Measurements from ENCODE around the gene SACM1L.

Gene SACM1L

GRCh38 chr3:45771831-45772230, 82.6 kb downstream of the SACM1L start:
- no peaks in the 10 kb centered on the region for H3K4me1 ChIP-seq (ENCODE audit: insufficient read depth, low read length)
- no peaks in the 10 kb centered on the region for H3K9me3 ChIP-seq (ENCODE audit: control insufficient read depth, insufficient read depth, low read length)
- no peaks in the 10 kb centered on the region for H3K36me3 ChIP-seq (ENCODE audit: insufficient read depth, low read length)
- no peak overlapping the region for H3K9ac ChIP-seq (ENCODE audit: low read depth, low read length)

GRCh38 chr3:45772341-45773035, 83.3 kb downstream of the SACM1L start:
- Histone ChIP-seq H3K36me3 (ENCODE audit: insufficient read depth, low read length) (no peaks in the 10 kb centered on the region), H3K9ac (ENCODE audit: low read depth, low read length) (no peak overlapping the region), H3K4me1 (ENCODE audit: insufficient read depth, low read length) (no peaks in the 10 kb centered on the region), H3K9me3 (ENCODE audit: control insufficient read depth, insufficient read depth, low read length) (no peaks in the 10 kb centered on the region)

GRCh38 chr3:45773072-45773471, 83.9 kb downstream of the SACM1L start:
- H3K36me3 ChIP-seq (ENCODE audit: insufficient read depth, low read length) = no peaks in the 10 kb centered on the region
- no peaks in the 10 kb centered on the region for H3K9me3 ChIP-seq (ENCODE audit: control insufficient read depth, insufficient read depth, low read length)
- no peak overlapping the region for H3K9ac ChIP-seq (ENCODE audit: low read depth, low read length)
- H3K4me1 ChIP-seq (ENCODE audit: insufficient read depth, low read length) = no peaks in the 10 kb centered on the region

- Histone ChIP-seq H3K36me3 (ENCODE audit: insufficient read depth, low read length) (no peaks in the 10 kb centered on the region), H3K4me1 (ENCODE audit: insufficient read depth, low read length) (no peaks in the 10 kb centered on the region), H3K9ac (ENCODE audit: low read depth, low read length) (no peak overlapping the region), H3K9me3 (ENCODE audit: control insufficient read depth, insufficient read depth, low read length) (no peaks in the 10 kb centered on the region)
Measured at GRCh38 chr3:45773714-45774449, 84.7 kb downstream of the SACM1L start.

GRCh38 chr3:45774581-45775521, 85.7 kb downstream of the SACM1L start:
- Histone ChIP-seq H3K9me3 (ENCODE audit: control insufficient read depth, insufficient read depth, low read length) (no peaks in the 10 kb centered on the region), H3K4me1 (ENCODE audit: insufficient read depth, low read length) (no peaks in the 10 kb centered on the region), H3K9ac (ENCODE audit: low read depth, low read length) (no peak overlapping the region), H3K36me3 (ENCODE audit: insufficient read depth, low read length) (no peaks in the 10 kb centered on the region)

- Histone ChIP-seq H3K36me3 (ENCODE audit: insufficient read depth, low read length) (no peaks in the 10 kb centered on the region), H3K9ac (ENCODE audit: low read depth, low read length) (no peak overlapping the region), H3K9me3 (ENCODE audit: control insufficient read depth, insufficient read depth, low read length) (no peaks in the 10 kb centered on the region), H3K4me1 (ENCODE audit: insufficient read depth, low read length) (peaks cover 3% of the 10 kb centered on the region; the same call in 1 of the 2 replicates)
Measured at GRCh38 chr3:45775571-45776300, 86.5 kb downstream of the SACM1L start.

- no peaks in the 10 kb centered on the region for H3K36me3 ChIP-seq (ENCODE audit: insufficient read depth, low read length)
- H3K4me1 ChIP-seq (ENCODE audit: insufficient read depth, low read length) = peaks cover 3% of the 10 kb centered on the region; the same call in 1 of the 2 replicates
- H3K9me3 ChIP-seq (ENCODE audit: control insufficient read depth, insufficient read depth, low read length) = no peaks in the 10 kb centered on the region
- H3K9ac ChIP-seq (ENCODE audit: low read depth, low read length) = no peak overlapping the region
Measured at GRCh38 chr3:45776301-45776595, 87.1 kb downstream of the SACM1L start.

- Histone ChIP-seq H3K9me3 (ENCODE audit: control insufficient read depth, insufficient read depth, low read length) (no peaks in the 10 kb centered on the region), H3K36me3 (ENCODE audit: insufficient read depth, low read length) (no peaks in the 10 kb centered on the region), H3K4me1 (ENCODE audit: insufficient read depth, low read length) (peaks cover 3% of the 10 kb centered on the region; the same call in 1 of the 2 replicates), H3K9ac (ENCODE audit: low read depth, low read length) (no peak overlapping the region)
Measured at GRCh38 chr3:45776611-45777010, 87.4 kb downstream of the SACM1L start.

- peaks cover 3% of the 10 kb centered on the region; the same call in 1 of the 2 replicates for H3K4me1 ChIP-seq (ENCODE audit: insufficient read depth, low read length)
- no peaks in the 10 kb centered on the region for H3K9me3 ChIP-seq (ENCODE audit: control insufficient read depth, insufficient read depth, low read length)
Measured at GRCh38 chr3:45777111-45777745, 88.0 kb downstream of the SACM1L start.

GRCh38 chr3:45777746-45778386, 88.7 kb downstream of the SACM1L start:
- Histone ChIP-seq H3K9me3 (ENCODE audit: control insufficient read depth, insufficient read depth, low read length) (no peaks in the 10 kb centered on the region), H3K4me1 (ENCODE audit: insufficient read depth, low read length) (peaks cover 3% of the 10 kb centered on the region; the same call in 1 of the 2 replicates), H3K36me3 (ENCODE audit: insufficient read depth, low read length) (no peaks in the 10 kb centered on the region), H3K9ac (ENCODE audit: low read depth, low read length) (no peak overlapping the region)

More at GRCh38 chr3:45777111-45777745, 88.0 kb downstream of the SACM1L start:
- Histone ChIP-seq H3K36me3 (ENCODE audit: insufficient read depth, low read length) (no peaks in the 10 kb centered on the region), H3K9ac (ENCODE audit: low read depth, low read length) (no peak overlapping the region)

- Histone ChIP-seq H3K9me3 (ENCODE audit: control insufficient read depth, insufficient read depth, low read length) (no peaks in the 10 kb centered on the region), H3K9ac (ENCODE audit: low read depth, low read length) (no peak overlapping the region)
Measured at GRCh38 chr3:45778761-45779201, 89.6 kb downstream of the SACM1L start.

GRCh38 chr3:45779746-45780735, 90.8 kb downstream of the SACM1L start:
- H3K4me1 ChIP-seq (ENCODE audit: insufficient read depth, low read length) = peaks cover 3% of the 10 kb centered on the region; the same call in 1 of the 2 replicates
- H3K9ac ChIP-seq (ENCODE audit: low read depth, low read length) = no peak overlapping the region
- no peaks in the 10 kb centered on the region for H3K36me3 ChIP-seq (ENCODE audit: insufficient read depth, low read length)
- H3K9me3 ChIP-seq (ENCODE audit: control insufficient read depth, insufficient read depth, low read length) = no peaks in the 10 kb centered on the region

More at GRCh38 chr3:45778761-45779201, 89.6 kb downstream of the SACM1L start:
- no peaks in the 10 kb centered on the region for H3K36me3 ChIP-seq (ENCODE audit: insufficient read depth, low read length)
- peaks cover 3% of the 10 kb centered on the region; the same call in 1 of the 2 replicates for H3K4me1 ChIP-seq (ENCODE audit: insufficient read depth, low read length)

Data from ES-I3 (cell line).